ENCODE results near the gene TET2. TPM values are rescaled to one million over a fixed set of nuclear protein-coding genes. Genes with fewer than 3 reads are reported as not detected.

Gene TET2
- total RNA-seq, 2 donors from 2014 or later, result 12.0 to 15.5 TPM

DNA sequence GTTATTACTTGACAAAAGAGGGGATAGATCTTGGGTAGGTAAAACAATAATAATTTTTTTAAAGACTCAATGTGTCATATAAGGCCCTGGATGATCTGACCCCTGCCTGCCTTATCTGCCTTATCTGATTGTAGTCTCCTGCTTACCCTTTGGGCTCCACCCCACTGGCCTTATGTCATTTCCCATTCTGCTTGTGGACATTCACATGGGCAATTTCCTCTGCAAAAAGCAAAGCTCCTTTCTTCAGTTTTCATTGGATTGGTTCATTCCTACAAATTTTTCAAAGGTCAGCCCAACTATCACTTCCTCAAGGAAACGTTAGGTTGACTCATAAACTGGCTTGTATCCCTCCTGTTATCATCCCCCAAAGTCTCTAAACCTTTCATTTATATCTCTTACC is 15.7 kb upstream of the TET2 start:
- no peaks in the 10 kb centered on the region for H3K27me3 ChIP-seq (ENCODE audit: control insufficient read depth, insufficient read depth, low read length, poor library complexity, severe bottlenecking)
- no peaks in the 10 kb centered on the region for H3K36me3 Mint-ChIP-seq (ENCODE audit: low read depth)
- 95% methylated on average over 1 of the region's 1 CpG; no CpG with 5 or more reads in 1 of the 2 experiments for WGBS, 2 experiments (ENCODE audit: insufficient coverage in 1 of 2, insufficient read length in 1 of 2)
- TF ChIP-seq, protein P1, sequence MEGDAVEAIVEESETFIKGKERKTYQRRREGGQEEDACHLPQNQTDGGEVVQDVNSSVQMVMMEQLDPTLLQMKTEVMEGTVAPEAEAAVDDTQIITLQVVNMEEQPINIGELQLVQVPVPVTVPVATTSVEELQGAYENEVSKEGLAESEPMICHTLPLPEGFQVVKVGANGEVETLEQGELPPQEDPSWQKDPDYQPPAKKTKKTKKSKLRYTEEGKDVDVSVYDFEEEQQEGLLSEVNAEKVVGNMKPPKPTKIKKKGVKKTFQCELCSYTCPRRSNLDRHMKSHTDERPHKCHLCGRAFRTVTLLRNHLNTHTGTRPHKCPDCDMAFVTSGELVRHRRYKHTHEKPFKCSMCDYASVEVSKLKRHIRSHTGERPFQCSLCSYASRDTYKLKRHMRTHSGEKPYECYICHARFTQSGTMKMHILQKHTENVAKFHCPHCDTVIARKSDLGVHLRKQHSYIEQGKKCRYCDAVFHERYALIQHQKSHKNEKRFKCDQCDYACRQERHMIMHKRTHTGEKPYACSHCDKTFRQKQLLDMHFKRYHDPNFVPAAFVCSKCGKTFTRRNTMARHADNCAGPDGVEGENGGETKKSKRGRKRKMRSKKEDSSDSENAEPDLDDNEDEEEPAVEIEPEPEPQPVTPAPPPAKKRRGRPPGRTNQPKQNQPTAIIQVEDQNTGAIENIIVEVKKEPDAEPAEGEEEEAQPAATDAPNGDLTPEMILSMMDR (conservative IDR thresholded peaks at IDR 0.05), result no peak
- no peaks in the 10 kb centered on the region for H3K4me1 Mint-ChIP-seq
- H3K36me3 ChIP-seq (ENCODE audit: control insufficient read depth, insufficient read depth, low read length), result no peaks in the 10 kb centered on the region
- H3K9me3 Mint-ChIP-seq, result no peaks in the 10 kb centered on the region
- H3K9ac ChIP-seq (ENCODE audit: extremely low read depth, low read length, poor library complexity, severe bottlenecking), result no peak overlapping the region
- H3K4me3 Mint-ChIP-seq, result no peak overlapping the region
- H3K27ac Mint-ChIP-seq, result no peak overlapping the region
- no peaks in the 10 kb centered on the region for H3K9me3 ChIP-seq (ENCODE audit: control insufficient read depth, low read length)
- no peak overlapping the region for H3K27ac ChIP-seq (ENCODE audit: low read depth, low read length)
- H3K4me1 ChIP-seq (ENCODE audit: control insufficient read depth, insufficient read depth, low read length), result no peaks in the 10 kb centered on the region
- H3K27me3 Mint-ChIP-seq (ENCODE audit: insufficient read depth), result peaks cover 24% of the 10 kb centered on the region
- H3K4me3 ChIP-seq (ENCODE audit: low read length), result no peak overlapping the region
- DNase-seq, result no peak

DNA sequence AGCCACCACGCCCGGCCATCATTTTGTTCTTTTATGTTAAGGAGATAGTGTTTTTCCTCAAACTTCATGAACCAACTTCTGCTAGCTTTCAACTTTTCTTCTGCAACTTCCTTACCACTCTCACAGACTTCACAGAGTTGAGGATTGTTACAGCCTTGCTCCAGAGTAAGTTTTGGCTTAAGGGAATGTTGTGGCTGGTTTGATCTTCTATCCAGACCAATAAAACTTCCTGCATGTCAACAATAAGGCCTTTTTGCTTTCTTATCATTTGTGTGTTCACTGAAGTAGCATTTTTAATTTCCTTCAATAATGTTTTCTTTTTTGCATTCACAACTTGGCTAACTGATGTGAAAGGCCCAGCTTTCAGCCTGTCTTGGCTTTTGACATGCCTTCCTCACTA is 12.7 kb upstream of the TET2 start:
- Histone ChIP-seq H3K27ac (ENCODE audit: low read depth, low read length) (no peak overlapping the region), H3K27me3 (ENCODE audit: control insufficient read depth, insufficient read depth, low read length, poor library complexity, severe bottlenecking) (no peaks in the 10 kb centered on the region), H3K4me3 (ENCODE audit: low read length) (no peak overlapping the region), H3K9ac (ENCODE audit: extremely low read depth, low read length, poor library complexity, severe bottlenecking) (no peak overlapping the region), H3K9me3 (ENCODE audit: control insufficient read depth, low read length) (no peaks in the 10 kb centered on the region), H3K4me1 (ENCODE audit: control insufficient read depth, insufficient read depth, low read length) (no peaks in the 10 kb centered on the region), H3K36me3 (ENCODE audit: control insufficient read depth, insufficient read depth, low read length) (no peaks in the 10 kb centered on the region)
- Mint-ChIP-seq H3K9me3 (no peaks in the 10 kb centered on the region), H3K36me3 (ENCODE audit: low read depth) (no peaks in the 10 kb centered on the region), H3K4me1 (no peaks in the 10 kb centered on the region), H3K27ac (no peak overlapping the region), H3K27me3 (ENCODE audit: insufficient read depth) (peaks cover 28% of the 10 kb centered on the region), H3K4me3 (no peak overlapping the region)
- WGBS, 2 experiments (ENCODE audit: insufficient coverage in 1 of 2, insufficient read length in 1 of 2), result 100% methylated on average over 2 of the region's 2 CpGs; no CpG with 5 or more reads in 1 of the 2 experiments
- TF ChIP-seq, protein P1 (conservative IDR thresholded peaks at IDR 0.05), result no peak
- DNase-seq, result no peak

DNA sequence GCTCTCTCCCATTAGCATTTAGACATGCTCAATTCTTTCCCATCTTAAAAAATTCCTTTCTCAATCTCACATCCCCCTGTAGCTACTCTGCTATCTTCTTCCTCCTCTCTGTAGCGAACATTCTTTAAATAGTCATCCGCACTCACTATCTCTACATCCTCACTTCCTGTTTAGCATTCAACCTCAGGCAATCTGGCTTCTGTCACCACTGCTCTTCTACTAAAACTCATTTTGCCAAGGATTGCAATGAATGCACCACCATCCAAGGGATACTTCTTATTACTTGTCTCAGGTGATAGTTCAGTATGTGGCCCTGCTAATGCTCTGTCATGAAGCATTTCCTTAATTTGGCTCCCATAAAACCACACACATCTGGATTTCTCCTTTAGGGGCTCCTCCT is 10.9 kb upstream of the TET2 start:
- Histone ChIP-seq H3K4me3 (ENCODE audit: low read length) (no peak overlapping the region), H3K27me3 (ENCODE audit: control insufficient read depth, insufficient read depth, low read length, poor library complexity, severe bottlenecking) (peaks cover 17% of the 10 kb centered on the region), H3K27ac (ENCODE audit: low read depth, low read length) (no peak overlapping the region), H3K9me3 (ENCODE audit: control insufficient read depth, low read length) (no peaks in the 10 kb centered on the region), H3K4me1 (ENCODE audit: control insufficient read depth, insufficient read depth, low read length) (no peaks in the 10 kb centered on the region), H3K9ac (ENCODE audit: extremely low read depth, low read length, poor library complexity, severe bottlenecking) (no peak overlapping the region), H3K36me3 (ENCODE audit: control insufficient read depth, insufficient read depth, low read length) (no peaks in the 10 kb centered on the region)
- Mint-ChIP-seq H3K4me3 (no peak overlapping the region), H3K36me3 (ENCODE audit: low read depth) (no peaks in the 10 kb centered on the region), H3K4me1 (no peaks in the 10 kb centered on the region), H3K27me3 (ENCODE audit: insufficient read depth) (peaks cover 42% of the 10 kb centered on the region), H3K9me3 (no peaks in the 10 kb centered on the region), H3K27ac (no peak overlapping the region)
- DNase-seq, result no peak
- TF ChIP-seq, protein P1 (conservative IDR thresholded peaks at IDR 0.05), result no peak
- 90 to 92% methylated on average over 2 of the region's 2 CpGs for WGBS, 2 experiments (ENCODE audit: insufficient coverage in 1 of 2, insufficient read length in 1 of 2)

All from endodermal cell (in vitro differentiated cells).